ENCODE measurements around the gene PHLDB2.

DNA sequence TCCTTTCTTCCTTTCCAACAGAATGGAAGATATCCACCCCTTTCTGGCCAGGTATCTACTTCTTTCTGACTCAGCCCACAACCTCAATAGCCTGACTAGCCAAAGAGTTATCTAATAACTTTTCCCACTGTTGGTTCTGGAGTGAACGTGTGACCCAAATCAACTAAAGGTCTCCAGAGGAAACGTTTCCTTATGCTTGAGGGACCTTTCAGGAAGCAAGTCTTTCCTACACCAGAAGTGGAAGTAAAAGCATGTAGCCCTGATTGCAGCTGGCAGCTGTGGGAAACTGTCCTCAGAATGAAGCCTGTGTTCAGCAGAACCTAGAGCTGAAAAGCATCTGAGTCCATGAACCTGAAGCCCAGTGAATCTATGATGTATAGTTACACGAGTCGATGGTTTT, 34.7 kb upstream of the PHLDB2 start:
- TF ChIP-seq CTCF (IDR thresholded peaks at IDR 0.05) (no peak), POLR2A (IDR thresholded peaks at IDR 0.05) (no peak)
